ENCODE results near the gene TBC1D16. TPM values are rescaled to one million over a fixed set of nuclear protein-coding genes. Genes with fewer than 3 reads are reported as not detected.

The TBC1D16 gene
- total and polyA plus RNA-seq, 11 donors: 5.3 to 22.1 (median 17.4) TPM

DNA sequence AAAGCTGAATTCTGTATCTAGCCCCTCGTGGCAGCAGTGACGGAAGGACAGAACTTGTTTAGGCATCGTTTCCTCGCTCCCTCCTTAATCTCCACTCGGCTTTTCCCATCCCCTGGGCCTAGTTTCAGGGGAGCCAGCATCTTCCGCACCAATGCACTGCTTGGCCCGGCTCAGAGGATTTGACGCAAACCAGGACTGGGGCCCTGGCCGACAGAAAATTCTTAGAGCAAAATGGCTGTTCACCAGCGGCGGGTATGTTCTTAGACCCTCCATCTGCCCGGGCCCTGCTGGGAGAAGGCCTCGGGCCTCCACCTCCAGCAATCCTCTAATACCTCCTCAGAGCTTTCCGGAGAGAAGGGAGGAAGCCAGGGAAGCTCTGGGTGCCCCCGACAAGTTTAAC is 54.6 kb downstream of the TBC1D16 start:
- ATAC-seq (no peak), DNase-seq (no peak)
- WGBS, 4 donors: 80 to 87% (median 85%) methylated on average over 15 of the region's 15 CpGs
- Histone ChIP-seq H3K9me3 (no peaks in the 10 kb centered on the region), H3K36me3 (peaks cover 0 to 8% (median 0%) of the 10 kb centered on the region in 9 donors), H3K4me3 (no peak overlapping the region), H3K27me3 (no peaks in the 10 kb centered on the region), H3K4me1 (peaks cover 0 to 5% (median 0%) of the 10 kb centered on the region in 12 donors), H3K27ac (no peak overlapping the region)
- TF ChIP-seq POLR2A (IDR thresholded peaks at IDR 0.05): no peak
- TF ChIP-seq, protein P1, sequence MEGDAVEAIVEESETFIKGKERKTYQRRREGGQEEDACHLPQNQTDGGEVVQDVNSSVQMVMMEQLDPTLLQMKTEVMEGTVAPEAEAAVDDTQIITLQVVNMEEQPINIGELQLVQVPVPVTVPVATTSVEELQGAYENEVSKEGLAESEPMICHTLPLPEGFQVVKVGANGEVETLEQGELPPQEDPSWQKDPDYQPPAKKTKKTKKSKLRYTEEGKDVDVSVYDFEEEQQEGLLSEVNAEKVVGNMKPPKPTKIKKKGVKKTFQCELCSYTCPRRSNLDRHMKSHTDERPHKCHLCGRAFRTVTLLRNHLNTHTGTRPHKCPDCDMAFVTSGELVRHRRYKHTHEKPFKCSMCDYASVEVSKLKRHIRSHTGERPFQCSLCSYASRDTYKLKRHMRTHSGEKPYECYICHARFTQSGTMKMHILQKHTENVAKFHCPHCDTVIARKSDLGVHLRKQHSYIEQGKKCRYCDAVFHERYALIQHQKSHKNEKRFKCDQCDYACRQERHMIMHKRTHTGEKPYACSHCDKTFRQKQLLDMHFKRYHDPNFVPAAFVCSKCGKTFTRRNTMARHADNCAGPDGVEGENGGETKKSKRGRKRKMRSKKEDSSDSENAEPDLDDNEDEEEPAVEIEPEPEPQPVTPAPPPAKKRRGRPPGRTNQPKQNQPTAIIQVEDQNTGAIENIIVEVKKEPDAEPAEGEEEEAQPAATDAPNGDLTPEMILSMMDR (IDR thresholded peaks at IDR 0.05): no peak
- intact Hi-C loops (cut with DNase I): loop anchor here in 2 of 10 donors (5.0 to 10.0 kb wide), 2 partner anchors 126 to 189 kb away; no protein-coding TSS in a partner anchor

DNA sequence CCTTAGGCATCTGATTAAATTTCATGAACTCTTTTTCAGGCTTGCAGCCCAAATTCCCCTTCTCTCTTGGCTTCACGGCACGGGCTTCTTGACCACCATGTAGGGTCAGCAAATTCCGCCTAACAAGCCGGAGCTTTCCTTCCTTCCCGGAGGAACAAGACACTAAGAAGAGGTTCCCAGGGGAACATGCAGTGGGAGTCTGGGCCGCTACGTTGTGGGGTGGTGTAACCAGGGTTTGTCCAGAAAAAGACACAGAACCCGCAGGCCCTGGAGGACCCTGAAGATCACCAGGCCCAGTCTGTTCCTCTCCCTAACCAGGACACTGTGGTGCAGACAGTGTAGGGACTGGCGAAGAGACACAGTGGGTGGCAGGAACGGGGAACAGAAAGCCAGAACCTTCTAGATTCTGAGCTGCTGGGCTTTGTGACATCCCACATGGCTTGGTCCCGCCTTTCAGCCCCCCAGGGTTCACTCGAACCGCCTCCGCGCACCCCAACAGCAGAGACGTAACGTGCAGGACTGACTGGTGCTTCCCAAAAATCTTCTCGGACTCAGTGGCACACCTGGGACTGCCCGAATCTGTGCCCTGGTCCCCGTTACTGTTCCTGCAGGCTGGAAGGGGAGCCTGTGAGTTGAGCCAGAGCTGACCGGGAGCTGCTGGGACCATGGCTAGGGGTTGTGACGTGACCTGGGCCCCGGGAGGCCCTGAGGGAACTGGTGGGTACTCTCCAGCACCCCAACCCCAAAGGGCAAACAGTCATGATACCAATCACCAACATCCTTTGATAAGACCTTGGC is 55.2 kb downstream of the TBC1D16 start:
- Histone ChIP-seq H3K27me3 (no peaks in the 10 kb centered on the region), H3K4me3 (no peak overlapping the region), H3K27ac (no peak overlapping the region), H3K36me3 (peaks cover 0 to 8% (median 0%) of the 10 kb centered on the region in 9 donors), H3K4me1 (peaks cover 0 to 5% (median 0%) of the 10 kb centered on the region in 12 donors), H3K9me3 (no peaks in the 10 kb centered on the region)
- DNase-seq (no peak), ATAC-seq (peak in 1 of 4 donors; percentile 18)
- intact Hi-C loops (cut with DNase I): loop anchor here in 2 of 10 donors (5.0 to 10.0 kb wide), 2 partner anchors 126 to 188 kb away; no protein-coding TSS in a partner anchor
- 89 to 94% (median 91%) methylated on average over 21 to 23 of the region's 23 CpGs for WGBS, 4 donors
- TF ChIP-seq, protein P1 (IDR thresholded peaks at IDR 0.05): no peak
- no peak for TF ChIP-seq POLR2A (IDR thresholded peaks at IDR 0.05)

DNA sequence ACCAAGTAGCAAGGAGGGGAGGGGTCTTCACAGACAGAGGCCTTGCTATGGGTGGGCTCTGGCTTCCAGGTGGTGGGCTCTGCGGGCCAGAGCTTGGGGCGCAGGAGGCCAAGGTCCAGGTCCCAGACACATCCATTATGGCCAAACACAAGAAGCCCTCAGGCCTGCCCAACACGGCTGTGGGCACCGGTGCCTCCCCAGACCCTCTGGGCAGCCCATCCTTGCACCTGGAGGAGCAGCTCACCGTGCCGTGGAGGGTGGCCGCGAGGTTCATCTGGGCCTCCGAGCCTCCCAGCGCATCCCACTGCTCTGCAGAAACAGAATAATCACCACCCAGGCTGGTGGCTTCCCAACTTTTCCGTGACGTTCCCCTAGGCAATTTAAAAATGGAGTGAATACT is 55.9 kb downstream of the TBC1D16 start:
- no peak overlapping the region for H3K27ac ChIP-seq
- H3K27me3 ChIP-seq: no peaks in the 10 kb centered on the region
- TF ChIP-seq POLR2A (IDR thresholded peaks at IDR 0.05): no peak
- TF ChIP-seq, protein P1 (IDR thresholded peaks at IDR 0.05): no peak
- no peak overlapping the region for H3K4me3 ChIP-seq
- peaks cover 0 to 5% (median 0%) of the 10 kb centered on the region in 12 donors for H3K4me1 ChIP-seq
- WGBS, 4 donors: 94 to 97% (median 95%) methylated on average over 10 to 12 of the region's 12 CpGs
- no peaks in the 10 kb centered on the region for H3K9me3 ChIP-seq
- peaks cover 0 to 8% (median 0%) of the 10 kb centered on the region in 9 donors for H3K36me3 ChIP-seq
- DNase-seq (no peak), ATAC-seq (no peak)
- intact Hi-C loops (cut with DNase I): loop anchor here in 4 of 10 donors (5.0 to 10.0 kb wide), 3 partner anchors 125 to 188 kb away; no protein-coding TSS in a partner anchor

DNA sequence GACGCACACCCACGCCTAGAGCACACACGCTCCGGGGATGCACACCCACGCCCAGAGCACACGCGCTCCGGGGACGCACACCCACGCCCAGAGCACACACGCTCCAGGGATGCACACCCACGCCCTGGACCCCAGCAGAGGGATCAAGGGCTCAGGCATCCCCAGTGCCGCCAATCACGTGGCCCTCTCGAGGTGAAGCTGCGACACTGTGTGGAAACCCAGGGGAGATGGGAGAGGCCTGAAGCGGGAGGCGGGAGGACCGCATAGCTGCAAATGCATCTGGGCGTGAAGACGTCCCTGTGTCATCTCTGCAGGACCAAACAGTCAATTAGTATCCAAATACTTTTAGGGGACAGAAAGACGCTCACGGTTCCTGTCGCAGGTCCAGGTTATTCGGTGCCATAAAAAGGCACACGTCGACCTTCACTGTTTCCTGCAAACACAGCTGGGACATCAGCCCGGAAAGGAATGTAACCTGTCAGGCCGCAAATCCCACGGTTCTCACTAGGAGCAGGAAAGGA is 56.4 kb downstream of the TBC1D16 start:
- intact Hi-C loops (cut with DNase I): loop anchor here in 2 of 10 donors (10.0 kb wide), 2 partner anchors 124 to 174 kb away; no protein-coding TSS in a partner anchor
- H3K4me3 ChIP-seq: no peak overlapping the region
- H3K27me3 ChIP-seq: no peaks in the 10 kb centered on the region
- H3K27ac ChIP-seq: no peak overlapping the region
- WGBS, 4 donors: 90 to 92% (median 91%) methylated on average over 29 to 30 of the region's 30 CpGs
- H3K9me3 ChIP-seq: no peaks in the 10 kb centered on the region
- peaks cover 0 to 5% (median 0%) of the 10 kb centered on the region in 12 donors for H3K4me1 ChIP-seq
- DNase-seq: no peak
- no peak for ATAC-seq
- TF ChIP-seq, protein P1 (IDR thresholded peaks at IDR 0.05): no peak
- TF ChIP-seq POLR2A (IDR thresholded peaks at IDR 0.05): no peak
- H3K36me3 ChIP-seq: peaks cover 0 to 8% (median 0%) of the 10 kb centered on the region in 9 donors
